ENCODE data around the gene STAG1. TPM values are rescaled to one million over a fixed set of nuclear protein-coding genes. Genes with fewer than 3 reads are reported as not detected.

STAG1 gene
- total and polyA plus RNA-seq, 9 of the 15 experiments (the other 6 are each of a cell fraction or from before 2014, with no cell fraction given), result 2.7 to 17.7 (median 8.8) TPM

- TF ChIP-seq TOE1 (IDR thresholded peaks at IDR 0.05; ENCODE audit: borderline replicate concordance) (no peak), TOE1 (CRISPR knock-in tag; IDR thresholded peaks at IDR 0.05; ENCODE audit: borderline replicate concordance, low read depth) (no peak), PHF21A (IDR thresholded peaks at IDR 0.05; ENCODE audit: borderline replicate concordance, low read depth) (0 out of 2 replicates have a peak, but pooled peaks have one; percentile 32), CBX2 (IDR thresholded peaks at IDR 0.05; ENCODE audit: insufficient read depth, low read length, poor library complexity, severe bottlenecking) (no peak), U2AF1 (optimal IDR thresholded peaks at IDR 0.05; ENCODE audit: low read depth, low read length) (no peak), ZNF282 (CRISPR knock-in tag; IDR thresholded peaks at IDR 0.05) (no peak), SIRT6 (IDR thresholded peaks at IDR 0.05; ENCODE audit: low read depth, low read length) (no peak), GTF2F1 (IDR thresholded peaks at IDR 0.05; ENCODE audit: low read depth, low read length) (0 out of 2 replicates have a peak, but pooled peaks have one; percentile 35), ZNF408 (CRISPR knock-in tag; IDR thresholded peaks at IDR 0.05; ENCODE audit: low read depth) (no peak), FIP1L1 (IDR thresholded peaks at IDR 0.05; ENCODE audit: low read depth, low read length, poor library complexity, severe bottlenecking) (peak; percentile 61), HNRNPUL1 (IDR thresholded peaks at IDR 0.05; ENCODE audit: low read length) (no peak), HLTF (IDR thresholded peaks at IDR 0.05) (no peak), ZFX (CRISPR knock-in tag; IDR thresholded peaks at IDR 0.05) (peak; percentile 93), ZNF75A (CRISPR knock-in tag; IDR thresholded peaks at IDR 0.05) (no peak), CBX3 (IDR thresholded peaks at IDR 0.05; ENCODE audit: borderline replicate concordance in 1 of 2, low read length in 2 of 2) (peak in 1 of 2 experiments; percentile 67; a peak in 2 of 3 replicates), MYBL2 (IDR thresholded peaks at IDR 0.05; ENCODE audit: low read depth) (no peak), MYBL2 (CRISPR knock-in tag; IDR thresholded peaks at IDR 0.05; ENCODE audit: borderline replicate concordance) (no peak), JUND (IDR thresholded peaks at IDR 0.05; ENCODE audit: borderline replicate concordance, low read depth, low read length) (peak; percentile 45; the same call in 1 of the 2 replicates), JUND (tag; IDR thresholded peaks at IDR 0.05; ENCODE audit: borderline replicate concordance, low read depth, low read length) (no peak), ZNF217 (CRISPR knock-in tag; IDR thresholded peaks at IDR 0.05) (no peak)
- TF ChIP-seq, protein P1, sequence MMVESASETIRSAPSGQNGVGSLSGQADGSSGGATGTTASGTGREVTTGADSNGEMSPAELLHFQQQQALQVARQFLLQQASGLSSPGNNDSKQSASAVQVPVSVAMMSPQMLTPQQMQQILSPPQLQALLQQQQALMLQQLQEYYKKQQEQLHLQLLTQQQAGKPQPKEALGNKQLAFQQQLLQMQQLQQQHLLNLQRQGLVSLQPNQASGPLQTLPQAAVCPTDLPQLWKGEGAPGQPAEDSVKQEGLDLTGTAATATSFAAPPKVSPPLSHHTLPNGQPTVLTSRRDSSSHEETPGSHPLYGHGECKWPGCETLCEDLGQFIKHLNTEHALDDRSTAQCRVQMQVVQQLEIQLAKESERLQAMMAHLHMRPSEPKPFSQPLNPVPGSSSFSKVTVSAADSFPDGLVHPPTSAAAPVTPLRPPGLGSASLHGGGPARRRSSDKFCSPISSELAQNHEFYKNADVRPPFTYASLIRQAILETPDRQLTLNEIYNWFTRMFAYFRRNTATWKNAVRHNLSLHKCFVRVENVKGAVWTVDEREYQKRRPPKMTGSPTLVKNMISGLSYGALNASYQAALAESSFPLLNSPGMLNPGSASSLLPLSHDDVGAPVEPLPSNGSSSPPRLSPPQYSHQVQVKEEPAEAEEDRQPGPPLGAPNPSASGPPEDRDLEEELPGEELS (CRISPR knock-in tag; IDR thresholded peaks at IDR 0.05; ENCODE audit: borderline replicate concordance), result 0 out of 2 replicates have a peak, but pooled peaks have one; percentile 23
- TF ChIP-seq, protein P2, sequence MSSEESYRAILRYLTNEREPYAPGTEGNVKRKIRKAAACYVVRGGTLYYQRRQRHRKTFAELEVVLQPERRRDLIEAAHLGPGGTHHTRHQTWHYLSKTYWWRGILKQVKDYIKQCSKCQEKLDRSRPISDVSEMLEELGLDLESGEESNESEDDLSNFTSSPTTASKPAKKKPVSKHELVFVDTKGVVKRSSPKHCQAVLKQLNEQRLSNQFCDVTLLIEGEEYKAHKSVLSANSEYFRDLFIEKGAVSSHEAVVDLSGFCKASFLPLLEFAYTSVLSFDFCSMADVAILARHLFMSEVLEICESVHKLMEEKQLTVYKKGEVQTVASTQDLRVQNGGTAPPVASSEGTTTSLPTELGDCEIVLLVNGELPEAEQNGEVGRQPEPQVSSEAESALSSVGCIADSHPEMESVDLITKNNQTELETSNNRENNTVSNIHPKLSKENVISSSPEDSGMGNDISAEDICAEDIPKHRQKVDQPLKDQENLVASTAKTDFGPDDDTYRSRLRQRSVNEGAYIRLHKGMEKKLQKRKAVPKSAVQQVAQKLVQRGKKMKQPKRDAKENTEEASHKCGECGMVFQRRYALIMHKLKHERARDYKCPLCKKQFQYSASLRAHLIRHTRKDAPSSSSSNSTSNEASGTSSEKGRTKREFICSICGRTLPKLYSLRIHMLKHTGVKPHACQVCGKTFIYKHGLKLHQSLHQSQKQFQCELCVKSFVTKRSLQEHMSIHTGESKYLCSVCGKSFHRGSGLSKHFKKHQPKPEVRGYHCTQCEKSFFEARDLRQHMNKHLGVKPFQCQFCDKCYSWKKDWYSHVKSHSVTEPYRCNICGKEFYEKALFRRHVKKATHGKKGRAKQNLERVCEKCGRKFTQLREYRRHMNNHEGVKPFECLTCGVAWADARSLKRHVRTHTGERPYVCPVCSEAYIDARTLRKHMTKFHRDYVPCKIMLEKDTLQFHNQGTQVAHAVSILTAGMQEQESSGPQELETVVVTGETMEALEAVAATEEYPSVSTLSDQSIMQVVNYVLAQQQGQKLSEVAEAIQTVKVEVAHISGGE (CRISPR knock-in tag; IDR thresholded peaks at IDR 0.05), result 0 out of 6 replicates have a peak, but pooled peaks of 1 of the 3 experiments have one; percentile 22
Measured at GRCh38 chr3:136752422-136753325, 496 bp upstream of the STAG1 start (continued).

Data from K562 (cell line).